HG02763 (cell line): ENCODE measurements around the gene HMGCL.
A peak's percentile ranks its signal among the peaks of the same experiment; 100 is the strongest.

Experiments used
- ATAC-seq: cut with Tn5 transposase; IDR thresholded peaks from one replicate; pipeline ENCODE4 v1.9.1; 2021; ENCODE audit warnings: mild to moderate bottlenecking, moderate library complexity; ENCODE audit not compliant: unreplicated experiment

The HMGCL gene

GRCh38 chr1:23779826-23780371 lies 45.3 kb downstream of the HMGCL start:
- ATAC-seq, result no peak

- ATAC-seq, result peak; percentile 77
These were observed 47.0 kb downstream of the HMGCL start, which contains the start of gene PITHD1 for GRCh38 chr1:23777979-23778814. Gene PITHD1, plus strand, starts transcription at chr1:23778418. Its CDS starts 98 bp downstream, at chr1:23778516.

GRCh38 chr1:23776217-23776616 lies 49.0 kb downstream of the HMGCL start:
- ATAC-seq, result no peak

- ATAC-seq, result no peak
These were observed 50.9 kb downstream of the HMGCL start for GRCh38 chr1:23774174-23774880.

- no peak for ATAC-seq
These were observed 52.4 kb downstream of the HMGCL start for GRCh38 chr1:23772854-23773242.

GRCh38 chr1:23772049-23772853 lies 53.0 kb downstream of the HMGCL start:
- no peak for ATAC-seq

- ATAC-seq, result no peak
These were observed 56.5 kb downstream of the HMGCL start for GRCh38 chr1:23768733-23769132.

- ATAC-seq, result no peak
These were observed 62.1 kb downstream of the HMGCL start for GRCh38 chr1:23763041-23763577.

GRCh38 chr1:23759277-23759676 lies 66.0 kb downstream of the HMGCL start:
- ATAC-seq, result no peak

- no peak for ATAC-seq
These were observed 67.4 kb downstream of the HMGCL start for GRCh38 chr1:23757812-23758211.

- ATAC-seq, result no peak
These were observed 68.6 kb downstream of the HMGCL start for GRCh38 chr1:23756676-23757075.

GRCh38 chr1:23752909-23753308 lies 72.3 kb downstream of the HMGCL start:
- ATAC-seq, result no peak
